IPS-NIHi11 (cell line): Measurements from ENCODE around the gene CNGB1.
A peak's percentile ranks its signal among the peaks of the same experiment; 100 is the strongest.
"Not testable (repeated sequence)": the region's sequence is repeated elsewhere in the genome, so short reads cannot be mapped to it uniquely, and the experiment has no call there.

Experiments
- DNase-seq: peaks from one replicate; pipeline ENCODE4 v3.0.0; 2012; ENCODE audit warnings: mixed read lengths, low spot score

Gene CNGB1

DNA sequence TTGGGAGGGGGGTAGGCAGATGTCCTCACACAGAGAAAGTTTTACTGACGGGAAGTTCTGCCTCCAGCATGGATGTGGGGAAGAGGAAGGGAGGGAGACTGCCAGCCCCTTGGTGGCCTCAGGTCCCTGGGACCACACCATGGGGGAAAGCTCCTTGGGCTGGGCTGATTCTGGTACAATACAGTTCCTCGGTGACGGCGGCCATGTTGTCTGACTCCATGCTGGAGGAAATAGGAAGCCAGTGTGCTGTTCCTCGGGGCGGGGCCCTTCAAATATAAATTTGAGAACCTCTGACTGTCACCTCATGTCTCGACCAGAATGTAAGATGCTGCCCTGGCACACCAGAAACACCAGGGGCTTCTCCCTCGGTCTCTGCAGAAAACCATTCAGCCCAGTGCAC is 66.8 kb downstream of the CNGB1 start:
- no peak for DNase-seq

DNA sequence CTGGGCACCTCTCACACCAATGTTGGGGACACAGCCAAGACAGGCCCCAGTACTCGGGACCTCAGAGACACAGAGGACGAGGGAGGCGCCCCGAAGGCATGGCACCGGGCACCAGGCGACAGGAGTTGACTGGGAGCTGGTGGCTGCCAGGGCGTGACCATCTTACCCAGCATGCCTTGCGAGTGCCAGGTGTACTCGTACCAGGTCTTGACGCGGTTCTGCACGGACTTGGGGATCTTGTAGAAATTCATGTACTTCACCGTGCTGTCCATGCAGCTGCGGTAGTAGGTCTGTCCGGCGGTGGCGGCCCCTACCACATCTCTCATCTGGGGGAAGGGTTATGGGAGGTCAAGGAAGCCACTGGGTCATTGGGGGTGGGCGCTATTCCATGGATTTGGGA is 67.3 kb downstream of the CNGB1 start:
- DNase-seq = no peak

DNA sequence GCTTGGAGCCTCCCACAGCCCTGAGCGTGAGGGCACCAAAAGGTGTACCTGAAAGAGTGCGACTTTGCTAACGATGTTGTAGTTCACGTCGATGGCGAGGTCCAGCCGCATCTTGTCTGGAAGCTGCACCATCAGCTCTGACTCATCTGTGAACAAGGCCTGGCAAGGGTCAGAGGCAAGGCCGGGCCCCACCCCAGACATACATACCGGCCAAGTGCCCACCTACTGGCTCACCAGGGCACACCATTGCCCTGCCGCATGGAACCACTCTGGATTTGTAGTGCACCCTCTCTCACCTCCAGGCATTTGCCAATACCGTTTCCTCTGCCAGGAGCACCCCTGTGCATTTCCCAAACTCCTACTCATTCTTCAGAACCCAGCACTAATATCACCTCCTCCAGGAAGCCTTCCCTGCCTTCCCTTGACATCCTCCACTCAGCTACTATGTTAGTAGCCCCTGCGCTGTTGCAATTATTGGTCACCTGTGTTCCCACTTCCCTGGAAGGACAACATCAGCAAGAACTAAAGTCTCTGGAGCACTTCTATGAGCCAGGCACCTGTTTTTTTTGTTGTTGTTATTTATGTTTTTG is 69.4 kb downstream of the CNGB1 start:
- no peak for DNase-seq

DNA sequence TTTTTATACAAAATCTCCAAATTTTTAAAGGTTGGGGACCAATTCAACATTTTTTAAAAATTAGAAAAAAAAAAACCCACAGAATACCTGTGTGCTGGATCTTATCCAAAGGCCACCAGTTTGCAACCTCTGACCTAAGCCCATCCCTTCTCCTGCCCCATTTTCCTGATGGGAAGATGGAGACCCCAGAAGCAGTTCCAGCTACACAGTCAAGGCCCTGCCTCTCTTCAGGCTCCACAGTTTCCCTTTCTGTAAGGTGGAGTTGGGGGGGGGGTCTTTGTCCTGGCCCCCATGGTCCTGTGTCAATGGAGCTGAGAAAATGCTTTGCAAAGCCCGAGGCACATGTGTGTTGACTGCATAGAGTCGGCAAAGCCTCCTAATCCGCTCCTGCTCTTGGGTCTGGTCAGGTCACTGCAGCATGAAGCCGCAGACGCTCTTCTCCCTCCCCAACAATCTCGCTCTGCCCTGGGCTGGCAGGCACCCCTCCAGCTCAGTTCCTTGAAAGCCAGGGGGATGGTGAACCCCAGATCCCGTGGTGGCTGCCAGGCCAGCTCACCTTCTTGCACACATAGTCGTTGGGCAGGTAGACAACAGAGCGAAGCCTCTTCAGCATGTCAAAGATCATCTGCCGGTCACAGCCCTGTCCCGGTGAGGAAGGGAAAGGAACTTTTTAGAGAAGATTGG is 70.0 kb downstream of the CNGB1 start:
- DNase-seq = no peak

GRCh38 chr16:57899771-57900661 is 70.9 kb downstream of the CNGB1 start:
- DNase-seq = peak; percentile 76

DNA sequence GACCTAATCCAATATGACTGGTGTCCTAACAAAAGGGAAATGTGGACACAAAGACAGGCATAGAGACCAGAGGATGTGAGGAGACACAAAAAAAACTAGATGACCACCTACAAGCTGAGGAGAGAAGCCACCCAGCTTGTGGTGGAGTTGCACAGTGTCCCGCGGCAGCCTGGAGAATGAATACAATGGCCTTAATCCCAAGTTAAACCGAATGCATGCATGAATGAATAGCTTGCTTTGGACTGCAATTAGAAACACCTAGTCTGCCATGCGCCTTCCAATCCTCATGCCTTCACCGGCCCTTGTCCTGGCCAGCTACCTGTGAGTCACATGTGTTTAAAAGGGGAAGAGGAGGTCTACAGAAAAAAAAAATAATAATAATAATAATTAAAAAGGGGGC is 72.0 kb downstream of the CNGB1 start:
- no peak for DNase-seq

GRCh38 chr16:57897996-57898395 is 72.9 kb downstream of the CNGB1 start:
- no peak for DNase-seq

DNA sequence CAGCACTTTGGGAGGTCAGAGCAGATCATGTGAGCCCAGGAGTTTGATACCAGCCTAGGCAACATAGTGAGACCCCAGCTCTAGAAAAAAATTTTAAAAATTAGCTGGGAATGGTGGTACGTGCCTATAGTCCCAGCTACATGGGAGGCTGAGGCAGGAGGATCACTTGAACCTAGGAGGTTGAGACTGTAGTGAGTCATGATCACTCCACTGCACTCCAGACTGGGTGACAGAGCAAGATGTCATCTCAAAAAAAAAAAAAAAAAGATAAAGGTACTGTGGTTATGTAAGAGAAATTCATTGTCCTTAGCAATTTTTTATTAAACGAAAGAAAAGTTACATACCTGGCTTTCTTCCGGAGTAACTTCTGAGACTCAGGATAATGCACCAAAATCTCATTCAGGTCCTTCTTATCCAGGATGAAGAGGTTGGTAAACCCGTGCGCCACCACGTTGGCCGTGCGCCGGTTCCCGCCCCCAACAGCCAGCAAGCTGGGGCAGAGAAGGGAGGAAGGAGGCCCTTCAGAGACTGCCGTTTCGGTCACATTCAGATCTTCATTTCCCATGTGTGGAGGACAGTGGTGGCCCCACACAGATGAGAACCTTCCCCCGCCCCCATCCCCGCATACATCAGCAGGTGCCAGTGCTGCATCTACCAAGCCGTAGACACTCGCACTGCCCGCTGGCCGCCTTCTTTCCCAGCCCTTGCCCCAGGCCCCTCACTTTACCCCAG is 73.7 kb downstream of the CNGB1 start:
- DNase-seq = no peak

DNA sequence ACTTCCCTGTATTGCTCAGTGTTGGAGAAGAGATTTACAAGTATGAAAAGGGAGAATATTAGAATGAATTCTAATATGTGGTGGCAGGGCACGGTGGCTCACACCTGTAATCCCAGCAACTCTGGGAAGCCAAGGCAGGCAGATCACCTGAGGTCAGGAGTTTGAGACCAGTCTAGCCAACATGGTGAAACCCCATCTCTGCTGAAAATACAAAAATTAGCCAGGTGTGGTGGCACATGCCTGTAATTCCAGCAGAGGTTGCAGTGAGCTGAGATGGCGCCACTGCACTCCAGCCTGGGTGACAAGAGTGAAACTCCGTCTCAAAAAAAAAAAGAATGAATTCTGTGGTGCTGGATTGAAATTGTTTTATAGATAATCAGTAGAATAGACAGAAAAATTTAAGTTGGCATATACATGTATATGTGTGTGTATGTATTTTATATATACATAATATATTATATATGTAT is 75.8 kb downstream of the CNGB1 start:
- DNase-seq = not testable (repeated sequence)

- no peak for DNase-seq
Observed at GRCh38 chr16:57894390-57895080, 76.4 kb downstream of the CNGB1 start.

DNA sequence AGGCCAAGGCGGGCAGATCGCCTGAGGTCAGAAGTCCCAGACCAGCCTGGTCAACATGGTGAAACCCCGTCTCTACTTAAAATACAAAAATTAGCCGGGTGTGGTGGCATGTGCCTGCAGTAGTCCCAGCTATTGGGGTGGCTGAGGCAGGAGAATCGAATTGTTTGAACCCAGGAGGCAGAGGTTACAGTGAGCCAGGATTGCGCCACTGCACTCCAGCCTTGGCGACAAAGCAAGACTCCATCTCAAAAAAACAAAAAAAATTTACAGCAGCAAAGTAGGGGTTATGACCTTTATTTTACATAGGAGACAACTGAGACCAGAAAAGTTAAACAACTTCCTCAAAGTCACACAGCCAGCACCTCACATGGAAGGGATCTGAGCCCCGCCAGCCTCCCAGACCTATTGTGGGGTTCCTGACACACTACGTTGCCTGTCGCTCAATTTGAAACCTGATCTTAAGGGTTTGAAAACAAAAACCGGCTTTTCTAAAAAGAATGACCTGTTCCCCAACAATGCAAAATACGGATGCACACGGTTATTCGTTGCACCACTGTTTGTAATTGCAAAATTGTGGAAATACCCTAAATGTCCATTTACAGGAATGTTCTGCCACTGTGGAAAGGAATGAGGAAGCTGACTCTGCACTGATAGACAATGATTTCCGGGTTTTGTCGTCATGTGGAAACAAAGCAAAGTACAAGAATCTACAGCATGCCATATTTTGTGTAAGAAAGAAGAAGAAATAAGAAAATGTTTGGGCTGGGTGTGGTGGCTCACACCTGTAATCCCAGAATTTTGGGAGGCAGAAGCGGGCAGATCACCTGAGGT is 77.2 kb downstream of the CNGB1 start:
- DNase-seq = no peak

DNA sequence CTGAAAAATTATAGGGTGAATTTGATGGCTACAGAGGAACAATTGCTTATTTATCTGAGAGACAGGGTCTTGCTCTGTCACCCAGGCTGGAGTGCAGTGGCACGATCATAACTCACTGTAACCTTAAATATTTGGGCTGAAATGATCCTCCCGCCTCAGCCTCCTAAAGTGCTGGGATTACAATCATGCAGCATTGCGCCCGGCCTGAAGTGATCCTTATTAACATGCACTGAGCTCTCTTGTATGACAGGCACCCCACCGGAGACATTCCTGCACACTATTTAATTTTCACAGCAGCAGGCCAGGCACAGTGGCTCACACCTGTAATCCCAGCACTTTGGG is 77.7 kb downstream of the CNGB1 start:
- no peak for DNase-seq

DNA sequence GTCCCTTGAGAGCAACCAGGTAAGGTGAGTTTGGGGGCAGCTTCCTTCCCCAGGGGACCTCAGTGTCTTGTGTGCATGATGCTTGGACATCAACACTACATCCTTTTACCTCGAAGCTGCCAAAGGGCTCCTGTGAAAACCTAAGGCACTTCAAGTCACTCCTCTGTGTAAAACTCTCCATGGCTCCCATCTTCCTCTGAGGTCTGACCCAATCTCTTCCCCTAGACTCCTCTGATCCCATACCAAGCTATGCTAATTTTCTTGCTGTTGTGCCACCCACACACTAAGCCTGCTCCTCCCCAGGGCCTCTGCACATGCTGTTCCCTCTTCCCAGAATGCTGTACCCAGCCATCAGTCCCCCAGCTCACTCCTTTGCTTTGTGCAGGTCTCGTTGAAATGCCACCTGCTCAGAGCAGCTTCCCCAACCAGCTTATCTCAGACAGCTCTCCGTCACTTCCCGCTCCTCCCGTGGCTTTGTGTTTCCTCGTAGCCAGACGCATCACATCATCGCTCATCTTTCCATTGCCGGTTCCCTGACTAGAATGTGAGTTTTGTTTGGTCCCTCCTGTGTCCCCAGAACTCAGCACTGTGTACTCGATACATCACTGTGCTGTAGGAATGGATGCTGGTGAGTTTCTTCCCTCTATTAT is 78.4 kb downstream of the CNGB1 start:
- DNase-seq = no peak

GRCh38 chr16:57892041-57892440 is 78.9 kb downstream of the CNGB1 start:
- no peak for DNase-seq

- DNase-seq = no peak
Observed at GRCh38 chr16:57890752-57891111, 80.2 kb downstream of the CNGB1 start.

DNA sequence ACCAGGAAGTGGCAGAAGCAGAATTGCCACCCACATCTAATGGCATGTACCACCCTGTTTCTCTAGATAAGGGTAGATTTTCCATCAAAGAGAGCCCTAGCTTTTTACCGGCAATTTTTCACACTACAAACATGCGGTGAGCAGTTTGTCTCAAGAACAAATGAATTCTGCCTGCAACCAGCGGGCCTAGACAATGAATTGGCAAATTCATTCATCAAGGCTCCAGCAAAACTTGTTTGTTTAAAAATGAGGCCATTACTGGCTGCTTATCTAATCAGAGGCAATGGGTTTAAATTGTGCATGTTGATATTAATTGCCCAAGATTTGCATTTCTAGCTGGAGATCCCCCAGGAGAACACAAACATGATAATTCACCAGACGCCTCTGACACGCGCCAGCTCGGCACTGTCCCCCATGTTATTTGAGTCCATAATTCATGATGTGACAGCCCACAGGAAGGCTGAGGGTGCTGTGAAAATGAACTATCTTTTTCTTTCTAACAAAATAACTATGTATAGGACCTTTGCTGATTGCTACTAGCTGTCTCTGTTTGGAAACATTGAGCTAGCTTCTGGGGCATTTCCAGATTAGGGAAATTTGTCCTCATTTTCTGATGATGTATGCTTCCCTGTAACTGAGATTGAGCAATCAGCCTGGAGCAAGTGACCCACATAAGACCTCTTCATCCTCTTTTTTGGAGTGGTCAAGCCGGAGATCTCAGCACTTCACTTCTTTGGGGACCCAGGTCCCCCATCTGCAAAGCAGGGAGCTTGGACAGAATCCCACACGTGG is 80.8 kb downstream of the CNGB1 start:
- no peak for DNase-seq

- no peak for DNase-seq
Observed at GRCh38 chr16:57889522-57889921, 81.4 kb downstream of the CNGB1 start.

DNA sequence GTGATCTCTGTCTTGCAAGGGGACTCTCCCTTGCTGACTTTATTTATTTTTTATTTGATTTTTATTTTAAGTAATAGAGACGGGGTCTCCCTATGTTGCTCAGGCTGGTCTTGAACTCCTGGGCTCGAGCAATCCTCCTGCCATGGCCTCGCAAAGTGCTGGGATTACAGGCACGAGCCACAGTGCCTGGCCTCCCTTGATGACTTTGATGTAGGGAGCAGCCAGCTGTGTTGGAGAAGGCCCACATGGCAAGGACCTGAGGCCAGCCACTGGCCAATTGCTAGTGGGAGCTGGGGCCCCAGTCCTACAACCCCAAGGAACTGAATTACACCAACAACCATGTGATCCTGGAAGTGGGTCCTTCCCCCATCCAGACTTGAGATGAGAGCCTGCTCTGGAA is 81.8 kb downstream of the CNGB1 start:
- DNase-seq = no peak

- DNase-seq = no peak
Observed at GRCh38 chr16:57888128-57888527, 82.8 kb downstream of the CNGB1 start.

DNA sequence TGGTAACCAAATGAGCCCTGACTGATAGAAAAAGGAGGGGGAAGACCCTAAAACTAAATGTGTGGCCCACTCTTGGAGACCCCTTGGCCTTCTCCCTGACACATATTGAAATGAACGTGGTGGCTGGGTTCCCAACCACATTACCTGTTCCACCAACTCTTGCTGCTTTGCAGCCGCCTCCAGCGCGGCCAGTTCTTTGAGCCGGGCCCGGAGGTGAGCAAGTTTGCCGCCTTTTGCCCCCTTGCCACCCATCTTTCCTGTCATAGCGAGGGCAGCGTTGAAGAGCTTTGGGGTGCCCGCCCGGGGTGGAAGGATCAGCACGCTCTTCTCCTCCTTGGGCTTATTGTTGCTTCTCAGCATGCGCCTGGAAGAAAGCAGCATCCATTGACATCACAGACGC is 83.2 kb downstream of the CNGB1 start:
- no peak for DNase-seq
